ENCODE data around the gene ARID1B. TPM values are rescaled to one million over a fixed set of nuclear protein-coding genes. Genes with fewer than 3 reads are reported as not detected.
"Not testable (repeated sequence)": the region's sequence is repeated elsewhere in the genome, so short reads cannot be mapped to it uniquely, and the experiment has no call there.

The ARID1B gene
- polyA plus RNA-seq, 1 donor, result 66.0 TPM

- DNase-seq (ENCODE audit: low read depth), result no peak
Observed at GRCh38 chr6:156961282-156961892, 184.2 kb downstream of the ARID1B start.

- DNase-seq (ENCODE audit: low read depth), result no peak
Observed at GRCh38 chr6:156963712-156964700, 186.8 kb downstream of the ARID1B start.

GRCh38 chr6:156967852-156968251 lies 190.7 kb downstream of the ARID1B start:
- no peak for DNase-seq (ENCODE audit: low read depth)

- DNase-seq (ENCODE audit: low read depth), result no peak
Observed at GRCh38 chr6:156969233-156969632, 192.1 kb downstream of the ARID1B start.

GRCh38 chr6:156970595-156971112 lies 193.5 kb downstream of the ARID1B start:
- no peak for DNase-seq (ENCODE audit: low read depth)

GRCh38 chr6:156971153-156971885 lies 194.1 kb downstream of the ARID1B start:
- DNase-seq (ENCODE audit: low read depth), result no peak

GRCh38 chr6:156972145-156972544 lies 195.0 kb downstream of the ARID1B start:
- DNase-seq (ENCODE audit: low read depth), result no peak

- no peak for DNase-seq (ENCODE audit: low read depth)
Observed at GRCh38 chr6:156974830-156975261, 197.7 kb downstream of the ARID1B start.

- no peak for DNase-seq (ENCODE audit: low read depth)
Observed at GRCh38 chr6:156975414-156975813, 198.2 kb downstream of the ARID1B start.

GRCh38 chr6:156976216-156977127 lies 199.3 kb downstream of the ARID1B start:
- DNase-seq (ENCODE audit: low read depth), result no peak

GRCh38 chr6:156977527-156978291 lies 200.5 kb downstream of the ARID1B start:
- no peak for DNase-seq (ENCODE audit: low read depth)

- no peak for DNase-seq (ENCODE audit: low read depth)
Observed at GRCh38 chr6:156978948-156979347, 201.8 kb downstream of the ARID1B start.

- DNase-seq (ENCODE audit: low read depth), result no peak
Observed at GRCh38 chr6:156980515-156980914, 203.3 kb downstream of the ARID1B start.

GRCh38 chr6:156980948-156981347 lies 203.8 kb downstream of the ARID1B start:
- no peak for DNase-seq (ENCODE audit: low read depth)

- no peak for DNase-seq (ENCODE audit: low read depth)
Observed at GRCh38 chr6:156982168-156982567, 205.0 kb downstream of the ARID1B start.

GRCh38 chr6:156982864-156983263 lies 205.7 kb downstream of the ARID1B start:
- DNase-seq (ENCODE audit: low read depth), result not testable (repeated sequence)

GRCh38 chr6:156984178-156984738 lies 207.1 kb downstream of the ARID1B start:
- no peak for DNase-seq (ENCODE audit: low read depth)

- no peak for DNase-seq (ENCODE audit: low read depth)
Observed at GRCh38 chr6:156985309-156985708, 208.1 kb downstream of the ARID1B start.

GRCh38 chr6:156988276-156989158 lies 211.3 kb downstream of the ARID1B start:
- DNase-seq (ENCODE audit: low read depth), result no peak

All from forelimb muscle (tissue), 1 donor.